ENCODE results near the gene ARHGAP44. TPM values are rescaled to one million over a fixed set of nuclear protein-coding genes. Genes with fewer than 3 reads are reported as not detected.

ARHGAP44 gene
- total RNA-seq, 2 donors from 2014 or later = 46.3 to 51.5 TPM

- TF ChIP-seq, protein P1, sequence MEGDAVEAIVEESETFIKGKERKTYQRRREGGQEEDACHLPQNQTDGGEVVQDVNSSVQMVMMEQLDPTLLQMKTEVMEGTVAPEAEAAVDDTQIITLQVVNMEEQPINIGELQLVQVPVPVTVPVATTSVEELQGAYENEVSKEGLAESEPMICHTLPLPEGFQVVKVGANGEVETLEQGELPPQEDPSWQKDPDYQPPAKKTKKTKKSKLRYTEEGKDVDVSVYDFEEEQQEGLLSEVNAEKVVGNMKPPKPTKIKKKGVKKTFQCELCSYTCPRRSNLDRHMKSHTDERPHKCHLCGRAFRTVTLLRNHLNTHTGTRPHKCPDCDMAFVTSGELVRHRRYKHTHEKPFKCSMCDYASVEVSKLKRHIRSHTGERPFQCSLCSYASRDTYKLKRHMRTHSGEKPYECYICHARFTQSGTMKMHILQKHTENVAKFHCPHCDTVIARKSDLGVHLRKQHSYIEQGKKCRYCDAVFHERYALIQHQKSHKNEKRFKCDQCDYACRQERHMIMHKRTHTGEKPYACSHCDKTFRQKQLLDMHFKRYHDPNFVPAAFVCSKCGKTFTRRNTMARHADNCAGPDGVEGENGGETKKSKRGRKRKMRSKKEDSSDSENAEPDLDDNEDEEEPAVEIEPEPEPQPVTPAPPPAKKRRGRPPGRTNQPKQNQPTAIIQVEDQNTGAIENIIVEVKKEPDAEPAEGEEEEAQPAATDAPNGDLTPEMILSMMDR (IDR thresholded peaks at IDR 0.05) = no peak
- no peak overlapping the region for H3K4me3 ChIP-seq
- intact Hi-C loops (cut with DNase I) = no loop called here
- DNase-seq = no peak
- H3K4me1 ChIP-seq = peaks cover 2% of the 10 kb centered on the region
- H3K27me3 ChIP-seq = no peaks in the 10 kb centered on the region
- no peaks in the 10 kb centered on the region for H3K9me3 ChIP-seq
- H3K36me3 ChIP-seq = no peaks in the 10 kb centered on the region
- H3K27ac ChIP-seq = no peak overlapping the region
- no peak overlapping the region for H3K9ac ChIP-seq (ENCODE audit: low read depth in 2 of 2, low read length in 2 of 2)
Measured at GRCh38 chr17:12794919-12795532, 5.7 kb downstream of the ARHGAP44 start.

- intact Hi-C loops (cut with DNase I) = no loop called here
- DNase-seq = no peak
- Histone ChIP-seq H3K9ac (ENCODE audit: low read depth in 2 of 2, low read length in 2 of 2) (no peak overlapping the region), H3K27me3 (no peaks in the 10 kb centered on the region), H3K9me3 (no peaks in the 10 kb centered on the region), H3K27ac (no peak overlapping the region), H3K4me3 (no peak overlapping the region), H3K36me3 (no peaks in the 10 kb centered on the region), H3K4me1 (no peaks in the 10 kb centered on the region)
- TF ChIP-seq, protein P1 (IDR thresholded peaks at IDR 0.05) = no peak
Measured at GRCh38 chr17:12800855-12801365, 11.6 kb downstream of the ARHGAP44 start.

- H3K4me1 ChIP-seq = no peaks in the 10 kb centered on the region
- H3K27me3 ChIP-seq = no peaks in the 10 kb centered on the region
- no peaks in the 10 kb centered on the region for H3K36me3 ChIP-seq
- TF ChIP-seq, protein P1 (IDR thresholded peaks at IDR 0.05) = no peak
- no peak overlapping the region for H3K27ac ChIP-seq
- intact Hi-C loops (cut with DNase I) = no loop called here
- no peaks in the 10 kb centered on the region for H3K9me3 ChIP-seq
- no peak for DNase-seq
- no peak overlapping the region for H3K4me3 ChIP-seq
- H3K9ac ChIP-seq (ENCODE audit: low read depth in 2 of 2, low read length in 2 of 2) = no peak overlapping the region
Measured at GRCh38 chr17:12806630-12807029, 17.3 kb downstream of the ARHGAP44 start.

DNA sequence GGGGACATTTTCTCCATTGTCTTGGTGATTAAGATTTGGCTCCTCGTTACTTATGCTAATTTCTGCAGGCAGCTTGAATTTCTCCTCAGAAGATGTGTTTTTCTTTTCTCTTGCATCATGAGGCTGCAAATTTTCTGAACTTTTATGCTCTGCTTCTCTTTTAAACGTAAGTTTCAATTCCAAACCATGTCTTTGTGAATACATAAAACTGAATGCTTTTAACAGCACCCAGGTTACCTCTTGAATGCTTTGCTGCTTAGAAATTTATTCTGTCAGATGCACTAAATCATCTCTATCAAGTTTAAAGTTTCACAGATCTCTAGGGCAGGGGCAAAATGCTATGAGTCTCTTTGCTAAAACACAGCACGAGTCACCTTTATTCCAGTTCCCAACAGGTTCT lies 19.4 kb downstream of the ARHGAP44 start:
- H3K27me3 ChIP-seq = no peaks in the 10 kb centered on the region
- no peaks in the 10 kb centered on the region for H3K9me3 ChIP-seq
- no peaks in the 10 kb centered on the region for H3K36me3 ChIP-seq
- H3K4me3 ChIP-seq = no peak overlapping the region
- H3K27ac ChIP-seq = no peak overlapping the region
- DNase-seq = no peak
- no peaks in the 10 kb centered on the region for H3K4me1 ChIP-seq
- intact Hi-C loops (cut with DNase I) = no loop called here
- TF ChIP-seq, protein P1 (IDR thresholded peaks at IDR 0.05) = no peak
- H3K9ac ChIP-seq (ENCODE audit: low read depth in 2 of 2, low read length in 2 of 2) = no peak overlapping the region

GRCh38 chr17:12812877-12813276 lies 23.6 kb downstream of the ARHGAP44 start:
- Histone ChIP-seq H3K4me3 (no peak overlapping the region), H3K4me1 (no peaks in the 10 kb centered on the region), H3K27me3 (no peaks in the 10 kb centered on the region), H3K9me3 (no peaks in the 10 kb centered on the region), H3K36me3 (no peaks in the 10 kb centered on the region), H3K9ac (ENCODE audit: low read depth in 2 of 2, low read length in 2 of 2) (no peak overlapping the region), H3K27ac (no peak overlapping the region)
- DNase-seq = no peak
- TF ChIP-seq, protein P1 (IDR thresholded peaks at IDR 0.05) = no peak
- intact Hi-C loops (cut with DNase I) = no loop called here
